GM18519 (cell line): ENCODE results near the gene MRPL52.
"Not testable (repeated sequence)": the region's sequence is repeated elsewhere in the genome, so short reads cannot be mapped to it uniquely, and the experiment has no call there.

Source experiments
- ATAC-seq: cut with Tn5 transposase; IDR thresholded peaks from one replicate; pipeline ENCODE4 v1.9.1; 2021; ENCODE audit warnings: mild to moderate bottlenecking, moderate library complexity; ENCODE audit not compliant: unreplicated experiment, low FRiP score

Gene MRPL52

DNA sequence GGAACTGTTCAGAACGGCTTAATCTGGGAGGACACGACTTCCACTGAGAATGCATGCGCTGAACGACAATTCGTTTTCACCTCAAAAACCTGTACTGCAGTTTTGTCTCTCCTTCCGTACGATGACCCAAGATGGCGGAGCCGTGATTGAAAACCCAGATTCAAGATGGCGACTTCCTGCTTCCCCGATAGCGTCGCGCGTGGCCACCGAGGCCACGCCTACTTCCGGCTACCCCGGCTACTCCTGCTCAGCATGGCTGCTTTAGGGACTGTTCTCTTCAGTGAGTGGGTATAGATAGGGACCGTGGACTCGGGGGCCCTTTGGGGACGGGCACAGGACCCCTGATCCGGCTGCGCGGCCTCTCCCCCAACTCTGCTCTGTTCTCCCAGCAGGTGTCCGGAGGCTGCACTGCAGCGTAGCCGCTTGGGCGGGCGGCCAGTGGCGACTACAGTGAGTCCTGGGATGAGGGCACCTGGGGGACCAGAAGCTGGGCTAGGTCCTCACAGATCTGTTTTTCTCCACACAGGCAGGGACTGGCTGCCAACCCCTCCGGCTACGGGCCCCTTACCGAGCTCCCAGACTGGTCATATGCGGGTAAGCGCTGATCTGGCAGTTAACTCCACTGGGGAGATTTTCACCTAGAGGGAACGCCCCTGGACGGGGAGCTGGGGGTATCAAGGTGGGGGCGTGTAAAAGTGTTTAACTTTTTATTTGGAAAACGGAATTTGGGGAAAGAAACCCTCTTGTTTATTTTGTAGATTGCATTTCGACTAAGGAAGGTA, at the start of gene MRPL52:
Gene MRPL52 (plus strand): TSS at position 227 of the 782 bp plus-strand sequence. CDS start 26 bp downstream, at position 253.
- peak; percentile 75 for ATAC-seq

DNA sequence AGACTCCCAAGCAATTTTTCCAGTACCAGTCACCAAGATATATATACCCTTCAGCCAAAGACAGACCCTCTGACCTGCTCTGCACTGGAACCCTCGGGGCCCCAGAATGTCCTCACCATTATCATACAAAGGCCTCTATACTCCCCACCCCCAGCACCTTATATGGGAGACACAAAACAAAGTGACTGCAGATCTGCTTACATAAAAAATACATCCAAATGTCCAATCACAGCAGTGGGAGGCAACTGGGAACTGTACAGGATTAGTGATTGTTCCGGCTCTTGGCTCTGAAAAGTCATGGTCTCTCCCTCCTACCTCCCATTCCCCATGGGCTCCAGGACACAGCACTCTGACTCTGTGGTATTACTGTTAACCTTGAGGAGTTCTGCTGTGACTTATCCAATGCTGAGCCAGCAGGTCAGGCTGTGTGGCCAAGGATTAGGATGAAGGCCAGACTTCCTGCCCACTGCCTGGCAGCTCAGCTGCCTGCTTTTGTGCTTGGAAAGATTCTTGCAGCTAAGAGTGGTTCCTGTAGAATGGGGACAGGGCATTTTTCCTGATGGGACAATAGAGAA, 49.5 kb upstream of the MRPL52 start:
- ATAC-seq: no peak

DNA sequence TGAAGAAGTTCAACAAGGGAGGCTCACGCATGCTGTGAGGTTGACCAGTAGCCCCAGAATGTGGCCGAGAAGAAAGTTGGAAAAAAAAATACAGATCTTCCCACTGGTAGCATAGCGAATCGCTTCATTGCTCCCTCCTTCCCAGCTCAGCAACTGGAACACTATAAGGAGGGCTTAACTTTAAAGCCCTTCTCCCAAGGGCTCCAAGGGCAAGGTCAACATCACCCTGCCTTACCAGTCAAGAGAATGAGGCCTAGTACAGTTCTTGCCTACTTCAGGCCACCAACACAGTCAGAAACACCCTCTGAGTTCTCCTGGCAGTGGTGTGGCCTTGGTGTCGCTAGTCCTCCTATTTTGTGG, 48.8 kb upstream of the MRPL52 start:
- ATAC-seq: no peak

DNA sequence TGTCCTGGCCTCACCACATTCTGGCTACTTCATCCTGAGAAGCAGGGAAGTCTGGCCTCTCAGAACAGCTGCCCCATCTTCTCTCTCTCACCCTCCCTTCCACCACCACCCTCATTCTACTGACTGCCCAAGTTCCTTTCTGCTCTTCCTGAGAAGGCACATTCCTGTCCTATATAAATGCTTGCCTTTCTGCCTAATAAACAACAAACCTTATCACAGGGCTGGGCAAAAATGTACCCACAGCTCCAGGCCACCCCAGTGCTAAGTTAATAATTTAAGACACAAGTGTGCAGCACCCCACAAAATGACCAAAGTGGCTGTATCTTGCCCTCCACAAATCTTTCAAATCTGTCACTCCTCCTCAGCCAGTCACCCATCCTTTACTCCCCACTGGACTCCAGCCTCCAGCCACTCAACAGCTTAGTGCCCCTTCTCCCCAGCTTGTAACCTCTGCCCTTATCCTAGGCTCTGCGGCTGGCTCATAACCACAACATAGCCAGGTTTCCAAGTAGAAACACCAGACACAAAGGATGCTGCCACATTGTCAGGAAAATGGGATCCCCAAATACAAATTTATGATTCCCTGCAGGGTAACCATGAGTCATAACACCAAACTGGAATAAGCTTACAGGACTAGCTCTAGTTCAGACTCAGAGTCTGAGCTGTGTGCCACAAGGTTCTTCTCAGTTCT, 48.2 kb upstream of the MRPL52 start:
- no peak for ATAC-seq

DNA sequence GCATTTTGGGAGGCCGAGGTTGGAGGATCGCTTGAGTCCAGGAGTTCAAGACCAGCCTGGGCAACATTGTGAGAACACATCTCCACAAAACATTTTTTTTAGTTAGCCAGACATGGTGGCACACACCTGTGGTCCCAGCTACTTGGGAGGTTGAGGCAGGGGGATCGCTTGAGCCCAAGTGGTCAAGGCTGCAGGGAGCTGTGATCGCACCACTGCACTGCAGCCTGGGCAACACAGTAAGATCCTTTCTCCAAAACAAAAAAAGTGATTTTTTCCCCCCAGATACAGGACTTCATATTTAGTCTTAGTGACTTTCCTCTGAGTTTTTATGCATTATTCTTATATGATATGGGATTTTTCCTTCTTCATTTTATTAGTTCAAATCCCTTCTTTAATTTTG, 43.0 kb upstream of the MRPL52 start:
- no peak for ATAC-seq

DNA sequence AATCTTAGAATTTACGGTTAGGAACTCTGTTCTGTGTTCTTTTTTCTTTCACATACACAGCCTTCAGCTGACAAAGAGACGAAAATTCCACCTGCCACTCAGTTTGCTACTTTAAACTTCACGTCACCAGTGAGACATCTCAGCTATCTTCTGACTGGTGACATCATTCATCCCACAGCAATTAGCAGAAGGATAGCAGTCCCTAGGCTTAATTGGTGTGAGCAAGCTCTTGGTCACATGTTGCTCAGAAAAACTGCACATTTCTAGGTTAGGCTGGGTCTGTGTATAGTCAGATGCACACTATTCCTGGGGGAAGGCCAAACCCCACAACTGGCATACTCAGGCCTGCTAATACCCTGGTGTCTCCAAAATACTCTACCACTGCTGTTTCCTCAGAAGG, 38.4 kb upstream of the MRPL52 start:
- ATAC-seq: no peak

DNA sequence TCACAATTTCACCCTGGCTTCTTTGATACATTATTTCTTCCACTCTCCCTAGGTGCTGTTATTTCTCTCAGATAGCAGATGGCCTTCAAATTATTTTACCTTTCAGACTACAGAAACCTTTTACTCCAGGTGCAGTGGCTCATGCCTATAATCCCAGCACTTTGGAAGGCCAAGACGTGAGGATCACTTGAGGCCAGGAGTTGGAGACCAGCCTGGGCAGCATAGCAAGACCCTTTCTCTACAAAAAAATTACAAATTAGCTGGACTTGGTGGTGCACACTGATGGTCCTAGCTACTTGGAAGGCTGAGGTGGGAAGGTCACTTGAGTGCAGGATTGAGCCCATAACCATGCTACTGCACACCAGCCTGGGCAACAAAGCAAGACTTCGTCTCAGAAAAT, 37.5 kb upstream of the MRPL52 start:
- no peak for ATAC-seq

DNA sequence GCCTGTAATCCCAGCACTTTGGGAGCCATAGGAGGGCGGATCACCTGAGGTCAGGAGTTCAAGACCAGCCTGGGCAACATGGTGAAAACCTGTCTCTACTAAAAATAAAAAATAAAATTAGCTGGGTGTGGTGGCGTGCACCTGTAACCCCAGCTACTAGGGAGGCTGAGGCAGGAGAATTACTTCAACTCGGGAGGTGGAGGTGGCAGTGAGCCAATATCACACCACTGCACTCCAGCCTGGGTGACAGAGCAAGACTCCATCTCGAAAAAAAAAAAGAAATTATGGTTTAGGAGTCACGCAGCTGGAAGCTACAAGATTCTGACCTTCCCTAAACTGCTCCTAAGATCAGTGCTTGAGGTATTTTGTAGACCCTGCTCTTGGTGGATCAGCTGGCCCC, 36.1 kb upstream of the MRPL52 start:
- not testable (repeated sequence) for ATAC-seq

DNA sequence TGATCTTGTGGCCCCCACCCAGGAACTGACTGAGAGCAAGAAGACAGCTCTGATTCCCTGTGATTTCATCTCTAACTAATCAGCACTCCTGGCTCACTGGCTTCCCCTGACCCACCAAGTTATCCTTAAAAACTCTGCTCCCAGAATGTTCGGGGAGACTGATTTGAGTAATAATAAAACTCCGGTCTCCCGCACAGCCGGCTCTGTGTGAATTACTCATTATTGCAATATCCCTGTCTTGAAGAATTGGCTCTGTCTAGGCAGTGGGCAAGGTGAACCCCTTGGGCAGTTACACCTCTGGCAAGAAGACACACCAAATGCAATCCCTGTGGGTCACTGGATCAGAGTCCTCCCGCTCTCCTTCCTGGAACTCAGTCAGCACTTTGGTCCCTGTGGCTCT, 35.7 kb upstream of the MRPL52 start:
- ATAC-seq: no peak

DNA sequence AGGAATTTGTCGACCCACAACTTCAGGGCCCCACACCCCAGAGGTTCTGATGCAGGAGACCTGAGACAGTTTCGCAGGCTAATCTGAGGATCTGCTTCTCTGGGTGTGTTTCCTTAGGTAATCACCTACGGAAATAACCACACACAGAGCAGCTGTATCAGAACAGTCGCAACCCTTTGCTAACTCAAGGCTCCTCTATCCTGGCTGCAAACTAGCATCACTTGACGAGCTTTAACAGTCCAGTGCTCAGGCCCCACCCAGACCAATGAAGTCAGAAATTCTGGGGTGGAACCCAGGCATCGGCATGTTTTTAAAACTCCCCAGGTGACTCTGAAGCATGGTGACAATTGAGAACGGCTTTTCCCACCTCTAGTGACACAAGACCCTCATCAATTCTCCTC, 35.1 kb upstream of the MRPL52 start:
- ATAC-seq: peak; percentile 39

DNA sequence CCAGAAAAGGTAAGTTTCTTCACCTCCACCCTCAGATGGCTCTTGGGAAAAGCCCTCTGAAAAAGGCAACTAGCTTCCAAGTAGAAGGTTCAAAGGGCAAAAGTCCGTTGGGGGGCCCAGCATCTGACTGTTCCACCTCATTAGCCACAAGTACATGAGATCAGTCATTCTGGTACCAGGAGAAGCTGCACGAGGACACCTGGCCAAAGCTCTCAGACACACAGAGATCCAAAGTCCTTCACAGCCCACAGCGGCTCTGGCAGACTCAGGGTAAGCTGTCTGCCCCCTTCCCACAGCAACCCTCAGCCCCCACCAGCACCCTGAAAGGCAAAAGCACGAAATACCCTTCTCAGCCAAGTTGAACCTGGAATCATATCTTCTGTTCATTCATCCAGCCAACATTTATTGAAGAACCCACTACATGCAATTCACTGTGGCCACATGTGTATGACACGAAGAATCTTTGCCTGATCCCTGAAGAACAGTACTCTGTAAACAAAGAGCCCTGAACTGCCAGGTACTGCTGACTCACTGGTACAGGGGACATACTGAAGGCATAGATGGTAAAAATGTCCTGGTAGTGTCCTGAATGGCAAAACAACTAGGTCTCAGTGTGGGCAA, 33.5 kb upstream of the MRPL52 start:
- no peak for ATAC-seq

DNA sequence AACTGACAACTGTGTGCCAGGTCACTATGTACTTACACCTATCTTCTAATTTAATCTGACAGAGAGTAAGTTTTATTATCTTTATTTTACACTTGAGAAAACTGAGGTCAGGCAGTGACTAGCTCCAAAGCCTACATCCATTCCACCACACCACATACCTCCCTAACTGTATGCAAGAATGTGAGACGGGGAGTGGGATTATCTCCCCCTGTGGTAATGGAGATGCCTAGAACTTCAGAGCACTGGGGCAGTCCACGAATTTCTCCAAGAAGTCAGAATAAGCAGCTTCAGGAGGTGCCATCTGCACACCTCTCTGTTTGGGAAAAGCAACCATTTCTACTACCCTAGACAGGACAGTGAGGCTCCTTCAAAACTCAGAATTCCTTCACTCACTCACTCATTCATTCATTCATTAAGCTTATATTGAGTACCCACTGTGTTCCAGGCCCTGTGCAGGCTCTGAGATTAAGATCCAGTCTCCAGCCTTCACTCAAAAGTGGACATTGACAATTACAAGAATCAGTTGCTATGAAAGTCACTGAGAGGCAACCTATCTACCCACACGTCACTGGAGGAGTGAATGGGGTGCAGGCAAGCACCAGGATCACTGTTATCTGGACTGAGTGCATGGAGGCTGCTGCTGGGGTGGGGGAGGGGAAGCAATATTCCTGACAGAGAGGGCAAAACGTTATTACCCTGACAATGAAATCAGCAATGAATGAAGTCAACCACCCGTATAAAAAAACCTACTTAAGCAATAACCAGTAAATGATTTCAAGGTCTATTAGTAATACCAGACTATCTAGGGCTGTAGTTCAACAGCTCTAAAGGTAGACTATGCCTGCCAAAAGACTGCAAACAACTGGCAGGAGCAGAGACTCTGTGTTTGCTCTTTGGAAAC, 32.4 kb upstream of the MRPL52 start:
- no peak for ATAC-seq

DNA sequence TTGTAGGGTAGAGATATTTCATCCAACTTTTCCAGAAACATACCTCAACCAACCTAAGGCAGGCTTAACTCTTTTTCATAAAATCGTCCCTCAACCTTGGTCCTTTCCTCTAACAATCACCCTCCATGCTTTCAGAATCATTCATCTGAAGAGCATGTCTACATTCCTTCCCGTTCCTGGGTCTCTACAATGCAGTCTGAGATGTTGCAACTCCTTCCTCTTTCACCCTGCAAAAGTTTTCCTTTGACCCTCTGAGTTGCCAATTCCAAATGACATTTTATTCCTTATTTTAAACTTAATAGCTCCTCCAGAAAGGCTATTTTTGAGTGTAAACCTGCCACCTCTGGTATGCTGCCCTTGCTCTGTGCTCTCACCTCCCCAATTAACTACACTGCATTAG, 31.2 kb upstream of the MRPL52 start:
- no peak for ATAC-seq

DNA sequence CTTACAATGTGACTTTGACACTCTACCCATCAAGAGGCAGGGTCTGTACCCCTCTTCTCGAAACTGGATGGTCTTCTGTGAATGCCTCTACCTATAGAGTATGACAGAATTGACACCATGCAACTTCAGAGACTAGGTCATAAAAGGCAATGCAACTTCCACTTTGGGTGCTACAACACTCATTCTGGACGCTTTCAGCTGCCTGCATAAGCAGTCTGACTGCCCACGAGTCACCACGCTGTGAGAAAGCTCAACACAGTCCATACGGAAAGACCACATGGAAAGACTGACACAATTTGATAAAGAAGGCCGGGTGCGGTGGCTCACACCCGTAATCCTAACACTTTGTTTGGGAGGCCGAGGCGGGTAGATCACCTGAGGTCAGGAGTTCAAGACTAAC, 29.3 kb upstream of the MRPL52 start:
- ATAC-seq: no peak

DNA sequence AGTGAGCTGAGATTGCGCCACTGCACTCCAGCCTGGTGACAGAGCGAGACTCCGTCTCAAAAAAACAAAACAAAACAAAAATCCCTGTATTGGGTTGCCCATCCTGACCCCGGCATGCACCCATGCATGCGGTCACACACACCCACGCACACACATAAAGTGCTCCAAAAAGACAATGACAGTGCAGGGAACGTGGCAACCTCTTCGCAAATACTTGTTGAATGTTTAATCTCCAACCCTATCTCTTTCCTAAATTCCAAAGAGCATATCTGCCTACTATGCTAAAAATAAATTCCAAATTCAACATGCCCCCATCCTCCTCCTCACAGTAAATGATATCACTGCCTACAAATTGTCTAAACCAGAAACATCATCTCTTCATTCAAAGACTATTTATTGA, 28.0 kb upstream of the MRPL52 start:
- no peak for ATAC-seq

DNA sequence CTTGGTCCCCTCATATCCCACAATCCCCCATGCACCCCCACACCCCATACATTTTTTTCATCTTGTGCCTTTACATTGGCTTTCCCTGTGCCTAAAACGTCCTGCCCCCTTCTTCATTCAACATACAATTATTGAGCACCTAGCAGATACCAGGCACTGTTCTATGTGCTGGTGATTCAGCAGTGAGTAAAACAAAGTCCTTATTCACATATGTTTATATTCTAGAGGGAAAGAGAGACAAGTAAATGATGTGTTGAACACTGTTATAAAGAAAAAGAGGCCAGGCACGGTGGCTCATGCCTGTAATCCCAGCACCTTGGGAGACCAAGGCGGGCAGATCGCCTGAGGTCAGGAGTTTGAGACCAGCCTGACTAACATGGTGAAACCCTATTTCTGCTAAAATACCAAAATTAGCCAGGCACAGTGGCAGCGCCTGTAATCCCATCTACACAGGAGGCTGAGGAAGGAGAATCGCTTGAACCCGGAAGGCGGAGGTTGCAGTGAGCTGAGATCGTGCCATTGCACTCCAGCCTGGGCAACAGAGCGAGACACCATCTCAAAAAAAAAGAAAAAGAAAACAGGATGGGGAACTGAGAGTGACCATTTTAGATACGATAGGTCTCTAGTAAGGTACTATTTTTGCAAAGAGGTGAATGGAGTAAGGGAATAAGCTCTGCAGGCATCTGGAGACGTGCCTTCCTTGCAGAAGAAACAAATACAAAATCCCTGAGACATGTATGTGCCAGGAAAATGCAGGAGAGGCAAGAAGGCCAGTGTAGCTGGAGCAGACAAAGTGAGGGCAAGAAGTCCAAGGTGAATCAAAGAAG, 26.6 kb upstream of the MRPL52 start:
- ATAC-seq: no peak

DNA sequence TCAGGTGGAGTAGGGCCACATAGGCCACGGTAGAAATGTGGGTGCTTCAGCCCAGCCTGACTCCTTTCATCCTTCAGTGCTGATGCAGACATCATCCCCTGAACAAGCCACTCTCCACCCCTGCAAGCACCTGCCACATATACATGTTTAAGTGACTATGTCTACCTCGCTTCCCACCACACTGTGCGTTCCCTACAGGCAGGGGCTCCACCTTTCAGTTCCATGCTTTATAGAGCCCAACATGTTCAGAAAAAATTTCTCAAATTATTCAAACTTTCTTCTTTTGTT, 26.1 kb upstream of the MRPL52 start:
- no peak for ATAC-seq

DNA sequence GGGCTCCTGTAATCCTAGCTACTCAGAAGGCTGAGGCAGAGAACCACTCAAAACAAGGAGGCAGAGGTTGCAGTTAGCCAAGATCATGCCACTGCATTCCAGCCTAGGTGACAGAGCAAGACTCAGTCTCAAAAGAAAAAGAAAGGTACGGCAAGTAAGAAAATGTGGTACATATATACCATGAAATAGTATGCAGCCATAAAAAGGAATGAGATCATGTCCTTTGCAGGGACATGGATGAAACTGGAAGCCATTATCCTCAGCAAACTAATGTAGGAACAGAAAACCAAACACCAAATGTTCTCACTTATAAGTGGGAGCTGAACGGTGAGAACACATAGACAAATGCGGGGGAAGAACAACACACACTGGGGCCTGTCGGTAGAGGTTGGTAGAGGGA, 24.5 kb upstream of the MRPL52 start:
- not testable (repeated sequence) for ATAC-seq

DNA sequence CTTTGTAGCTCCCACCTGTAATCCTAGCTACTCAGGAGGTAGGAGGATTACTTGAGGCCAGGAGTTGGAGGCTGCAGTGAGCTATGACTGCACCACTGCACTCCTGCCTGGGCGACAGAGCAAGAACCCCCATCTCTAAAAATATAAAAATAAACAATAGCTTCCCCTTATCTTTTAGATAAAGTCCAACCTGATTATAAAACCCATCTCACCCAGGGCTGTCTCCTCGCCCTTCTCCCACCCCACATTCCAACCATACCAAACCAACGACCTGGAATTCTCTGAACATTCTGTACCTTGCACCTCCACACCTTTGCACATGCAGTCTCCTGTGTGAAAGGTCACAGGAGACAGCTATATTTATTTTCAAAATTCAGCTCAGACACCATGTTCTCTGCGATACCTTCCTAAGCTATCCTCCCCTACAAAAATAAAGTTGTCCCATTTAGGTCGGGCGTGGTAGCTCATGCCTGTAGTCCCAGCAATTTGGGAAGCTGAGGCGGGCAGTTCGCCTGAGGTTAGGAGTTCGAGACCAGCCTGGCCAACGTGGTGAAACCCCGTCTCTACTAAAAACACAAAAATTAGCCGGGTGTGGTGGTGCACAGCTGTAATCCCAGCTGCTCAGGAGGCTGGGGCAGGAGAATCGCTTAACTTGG, 22.1 kb upstream of the MRPL52 start:
- no peak for ATAC-seq
